H1 (cell line): ENCODE measurements around the gene API5. TPM values are rescaled to one million over a fixed set of nuclear protein-coding genes. Genes with fewer than 3 reads are reported as not detected.

Experiments used
- EGR1 ChIP-seq: IDR thresholded peaks from 2 replicates; pipeline ENCODE4 v1.6.1; 2011; ENCODE audit warnings: low read depth, low read length, borderline replicate concordance
- EP300 ChIP-seq, 2 experiments: IDR thresholded peaks; 1 replicate in 1 of 2; 2 replicates in 1 of 2; pipeline ENCODE4 v1.6.1; 2011 to 2012; ENCODE audit warnings: low read depth in 2 of 2, low read length in 2 of 2, mild to moderate bottlenecking in 2 of 2, borderline replicate concordance in 1 of 2, inconsistent platforms in 1 of 2, moderate library complexity in 1 of 2
- JUN ChIP-seq: IDR thresholded peaks from 2 replicates; pipeline ENCODE4 v1.6.1; 2011; ENCODE audit warnings: low read depth, mild to moderate bottlenecking, improper control_type of control experiment, low read length
- KDM5A ChIP-seq: fragments of 200-600 bp; IDR thresholded peaks from 2 replicates; pipeline ENCODE4 v1.7.1; 2012; ENCODE audit warnings: mild to moderate bottlenecking, low read length, inconsistent platforms, mixed read lengths
- polyA plus RNA-seq, 7 experiments: library from polyadenylated mRNA; depleted of rRNA in 3 of 7; stranded (reverse) in 5 of 7; unstranded in 2 of 7; fragments of >200 nt in 5 of 7; fragments of 200-250 nt in 2 of 7; gene quantifications; 1 replicate in 5 of 7; 2 replicates in 1 of 7; 4 replicates in 1 of 7; pipeline versions ENCODE4 v1.2.1 to v1.2.3, GENCODE V29; 2011 to 2013; ENCODE audit warnings: missing spikeins in 2 of 7, mixed read lengths in 2 of 7
- total RNA-seq: library from RNA; stranded (reverse); fragmentation: NEBNext Ultra II Directional; extraction: Animal tissue kit (Norgen Biotek cat#: 25700); gene quantifications from 2 replicates; pipeline ENCODE4 v1.2.1, GENCODE V29; 2021

API5 gene
- total and polyA plus RNA-seq, 2 of the 8 experiments (the other 6 are each of a cell fraction or from before 2014, with no cell fraction given): 39.1 to 155 TPM

DNA sequence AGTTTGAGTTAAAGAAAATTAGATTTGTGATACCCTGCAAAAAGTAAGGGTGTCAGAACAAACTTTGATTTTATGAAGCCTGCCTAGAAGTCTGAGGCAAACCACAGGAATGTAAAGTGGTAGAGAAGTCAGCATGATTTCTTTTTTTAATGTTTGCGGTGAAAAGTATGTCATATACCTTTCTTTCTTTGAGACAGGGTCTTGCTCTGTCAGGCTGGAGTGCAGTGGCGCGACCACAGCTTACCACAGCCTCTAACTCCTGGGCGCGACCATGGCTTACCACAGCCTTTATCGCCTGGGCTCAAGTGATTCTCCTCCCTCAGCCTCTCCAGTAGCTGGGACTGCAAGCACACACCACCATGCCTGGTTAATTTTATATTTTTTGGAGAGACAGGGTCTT, 4.7 kb downstream of the API5 start (continued):
- no peak for TF ChIP-seq EGR1
- no peak for TF ChIP-seq JUN
- no peak for TF ChIP-seq EP300 (IDR thresholded peaks at IDR 0.05; ENCODE audit: borderline replicate concordance in 1 of 2, low read depth in 2 of 2, low read length in 2 of 2)
- TF ChIP-seq KDM5A: no peak
